ENCODE measurements around the gene GPR15.

Gene GPR15

DNA sequence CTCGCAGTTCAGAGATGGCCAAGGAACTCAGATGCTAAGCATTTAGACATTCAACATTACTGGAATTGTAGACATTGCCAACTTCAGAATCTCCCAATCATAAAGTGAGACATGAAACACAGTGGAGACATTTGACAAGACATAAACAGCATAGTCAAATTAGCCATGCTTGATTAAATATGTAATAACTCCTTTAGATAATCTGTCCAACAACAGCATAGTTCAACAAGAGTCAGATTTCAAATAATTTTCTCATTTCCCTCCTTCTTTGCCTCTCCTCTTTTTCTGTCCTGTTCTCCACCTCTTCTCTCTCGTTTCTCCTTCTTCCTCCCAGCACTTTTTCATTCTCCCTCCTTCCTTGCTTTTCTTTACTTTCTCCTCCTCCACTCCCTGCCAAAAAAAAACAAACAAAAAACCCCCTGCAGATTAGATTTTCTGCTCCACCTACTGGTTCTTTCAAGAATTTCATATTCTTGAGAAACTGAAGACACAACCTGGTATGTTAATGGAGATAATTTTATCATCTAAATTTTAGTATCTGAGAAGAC, 41.5 kb downstream of the GPR15 start:
- TF ChIP-seq, protein P1, sequence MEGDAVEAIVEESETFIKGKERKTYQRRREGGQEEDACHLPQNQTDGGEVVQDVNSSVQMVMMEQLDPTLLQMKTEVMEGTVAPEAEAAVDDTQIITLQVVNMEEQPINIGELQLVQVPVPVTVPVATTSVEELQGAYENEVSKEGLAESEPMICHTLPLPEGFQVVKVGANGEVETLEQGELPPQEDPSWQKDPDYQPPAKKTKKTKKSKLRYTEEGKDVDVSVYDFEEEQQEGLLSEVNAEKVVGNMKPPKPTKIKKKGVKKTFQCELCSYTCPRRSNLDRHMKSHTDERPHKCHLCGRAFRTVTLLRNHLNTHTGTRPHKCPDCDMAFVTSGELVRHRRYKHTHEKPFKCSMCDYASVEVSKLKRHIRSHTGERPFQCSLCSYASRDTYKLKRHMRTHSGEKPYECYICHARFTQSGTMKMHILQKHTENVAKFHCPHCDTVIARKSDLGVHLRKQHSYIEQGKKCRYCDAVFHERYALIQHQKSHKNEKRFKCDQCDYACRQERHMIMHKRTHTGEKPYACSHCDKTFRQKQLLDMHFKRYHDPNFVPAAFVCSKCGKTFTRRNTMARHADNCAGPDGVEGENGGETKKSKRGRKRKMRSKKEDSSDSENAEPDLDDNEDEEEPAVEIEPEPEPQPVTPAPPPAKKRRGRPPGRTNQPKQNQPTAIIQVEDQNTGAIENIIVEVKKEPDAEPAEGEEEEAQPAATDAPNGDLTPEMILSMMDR (IDR thresholded peaks at IDR 0.05), result peak; percentile 49; the same call in 1 of the 2 replicates

- TF ChIP-seq, protein P1 (IDR thresholded peaks at IDR 0.05), result no peak
These were observed 42.4 kb downstream of the GPR15 start for GRCh38 chr3:98574132-98574531.

DNA sequence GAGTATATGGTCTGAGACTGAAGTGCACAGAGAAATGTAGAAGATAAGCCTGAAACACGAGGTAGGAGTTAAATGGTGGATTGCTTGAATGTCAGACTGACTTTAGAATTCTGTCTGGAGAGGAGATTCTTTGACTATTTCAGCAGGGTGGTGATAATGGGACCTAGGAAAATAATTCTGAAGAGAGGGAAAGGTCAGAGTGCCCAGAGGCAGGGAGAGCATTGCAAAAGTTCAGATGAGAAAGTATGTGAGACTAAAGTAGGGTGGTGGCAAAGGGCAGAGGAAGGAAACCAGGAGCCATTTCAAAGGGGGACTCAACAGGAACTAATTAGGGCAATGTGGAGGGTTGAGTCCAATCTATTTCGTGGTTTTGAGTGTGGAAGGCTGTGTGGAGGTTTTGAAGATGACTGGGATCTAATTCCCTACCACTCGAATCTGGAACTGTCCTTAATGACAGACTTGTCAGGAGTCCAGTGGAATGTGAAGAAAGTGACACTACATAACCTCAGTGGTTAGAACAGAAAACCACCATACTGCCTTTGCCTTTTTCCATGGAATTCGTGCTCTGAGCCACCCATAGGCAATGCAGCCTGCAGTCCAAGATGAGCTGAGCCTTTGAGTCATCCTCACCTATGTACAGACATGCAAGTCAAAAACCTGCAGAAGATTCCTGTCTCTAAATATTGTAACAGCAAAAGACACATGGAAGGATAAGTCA, 45.6 kb downstream of the GPR15 start:
- TF ChIP-seq, protein P1 (IDR thresholded peaks at IDR 0.05), result no peak

GRCh38 chr3:98580401-98581386, 48.9 kb downstream of the GPR15 start:
- TF ChIP-seq, protein P1 (IDR thresholded peaks at IDR 0.05), result no peak

GRCh38 chr3:98581474-98581873, 49.7 kb downstream of the GPR15 start:
- TF ChIP-seq, protein P1 (IDR thresholded peaks at IDR 0.05), result no peak

DNA sequence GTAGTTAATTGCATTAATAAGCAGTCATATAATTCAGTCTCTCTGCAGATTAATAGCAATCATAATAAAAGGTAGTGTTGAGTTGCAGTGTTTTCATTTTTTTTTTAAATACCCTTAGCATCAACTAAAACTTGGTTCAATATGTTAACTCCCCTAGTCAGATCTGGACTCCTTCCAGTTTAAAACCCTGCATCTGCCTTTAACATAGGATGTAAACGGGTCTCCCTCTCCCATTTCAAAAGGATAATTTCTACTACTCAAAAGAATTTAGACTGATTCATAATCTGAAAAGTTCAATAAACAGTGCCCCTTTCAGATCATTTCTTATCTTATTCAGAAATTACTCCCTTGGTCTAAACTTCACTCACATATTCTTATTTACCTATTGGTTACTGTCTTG, 50.3 kb downstream of the GPR15 start:
- TF ChIP-seq, protein P1 (IDR thresholded peaks at IDR 0.05), result no peak

- TF ChIP-seq, protein P1 (IDR thresholded peaks at IDR 0.05), result no peak
These were observed 52.0 kb downstream of the GPR15 start for GRCh38 chr3:98583766-98584165.

Data from LNCAP (cell line).